Mammary epithelial cell (primary cell): ENCODE data around the gene CTNNA1.
A peak's percentile ranks its signal among the peaks of the same experiment; 100 is the strongest.

ENCODE experiments used
- EZH2 ChIP-seq: IDR thresholded peaks from 2 replicates; pipeline ENCODE4 v1.6.1; 2012; ENCODE audit warnings: low read length, inconsistent platforms, borderline replicate concordance
- TF ChIP-seq, protein P1 (sequence below), 2 donors: IDR thresholded peaks in 1 of 2; conservative IDR thresholded peaks in 1 of 2; 2 replicates each; pipeline ENCODE4 v1.5.1; 2011 to 2012; ENCODE audit warnings: inconsistent platforms in 2 of 2, low read length in 2 of 2, mild to moderate bottlenecking in 2 of 2, control low read depth in 1 of 2, low read depth in 1 of 2; ENCODE audit not compliant: insufficient read depth in 1 of 2; ENCODE audit errors: extremely low read depth in 1 of 2

DNA sequence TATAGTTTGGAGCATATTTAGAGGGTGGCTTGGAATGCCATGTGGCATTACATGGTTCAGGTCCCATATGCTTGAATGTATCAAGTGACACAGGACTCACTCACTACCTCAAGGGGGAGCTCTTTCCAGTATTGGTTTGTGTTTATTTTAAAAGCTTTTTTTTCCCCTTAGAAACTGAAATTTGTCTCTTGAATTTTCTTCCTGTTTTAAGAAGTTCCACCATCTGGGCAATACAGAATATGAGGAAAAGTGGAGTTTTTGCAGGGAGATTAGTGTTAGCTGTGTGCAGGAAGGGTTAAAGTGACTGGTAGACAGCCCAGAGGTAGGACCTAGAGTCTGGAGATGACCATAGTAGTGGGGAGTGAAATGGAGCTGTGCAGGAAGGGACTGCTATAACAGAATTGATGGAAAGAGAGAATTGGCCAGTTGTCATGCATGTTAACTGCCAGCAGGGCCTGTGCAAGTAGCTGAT is 36.6 kb downstream of the CTNNA1 start:
- TF ChIP-seq, protein P1, sequence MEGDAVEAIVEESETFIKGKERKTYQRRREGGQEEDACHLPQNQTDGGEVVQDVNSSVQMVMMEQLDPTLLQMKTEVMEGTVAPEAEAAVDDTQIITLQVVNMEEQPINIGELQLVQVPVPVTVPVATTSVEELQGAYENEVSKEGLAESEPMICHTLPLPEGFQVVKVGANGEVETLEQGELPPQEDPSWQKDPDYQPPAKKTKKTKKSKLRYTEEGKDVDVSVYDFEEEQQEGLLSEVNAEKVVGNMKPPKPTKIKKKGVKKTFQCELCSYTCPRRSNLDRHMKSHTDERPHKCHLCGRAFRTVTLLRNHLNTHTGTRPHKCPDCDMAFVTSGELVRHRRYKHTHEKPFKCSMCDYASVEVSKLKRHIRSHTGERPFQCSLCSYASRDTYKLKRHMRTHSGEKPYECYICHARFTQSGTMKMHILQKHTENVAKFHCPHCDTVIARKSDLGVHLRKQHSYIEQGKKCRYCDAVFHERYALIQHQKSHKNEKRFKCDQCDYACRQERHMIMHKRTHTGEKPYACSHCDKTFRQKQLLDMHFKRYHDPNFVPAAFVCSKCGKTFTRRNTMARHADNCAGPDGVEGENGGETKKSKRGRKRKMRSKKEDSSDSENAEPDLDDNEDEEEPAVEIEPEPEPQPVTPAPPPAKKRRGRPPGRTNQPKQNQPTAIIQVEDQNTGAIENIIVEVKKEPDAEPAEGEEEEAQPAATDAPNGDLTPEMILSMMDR (conservative IDR thresholded peaks at IDR 0.05 in 1 of 2, IDR thresholded peaks at IDR 0.05 in 1 of 2; ENCODE audit: extremely low read depth in 1 of 2, insufficient read depth in 1 of 2, low read depth in 1 of 2, low read length in 2 of 2), result peak; percentile 56 to 65
- TF ChIP-seq EZH2, result no peak
